Stimulated activated naive B cell treated with anti-CD40 and anti-IgM and Interleukin-4, amounts not matched to agents 10 μg/mL and 1 μg/mL and 100 μg/mL, for 72 hours (primary cell): ENCODE data around the gene TMEM270.
"Not testable (repeated sequence)": the region's sequence is repeated elsewhere in the genome, so short reads cannot be mapped to it uniquely, and the experiment has no call there.

ENCODE experiments used
- ATAC-seq, 2 donors: fragments of 150-1000 bp; cut with Tn5 transposase; replicated peaks; 2 replicates each; pipeline ENCODE4 v1.10.0; 2021; ENCODE audit warnings: moderate library complexity in 1 of 2
- DNase-seq: peaks from one replicate; pipeline ENCODE4 v3.0.0; 2021
- H3K27ac Mint-ChIP-seq: one replicate; pipeline ENCODE4 v1.8.0; 2022; ENCODE audit warnings: mild to moderate bottlenecking, mixed read lengths
- H3K27me3 Mint-ChIP-seq, 2 donors: one replicate each; pipeline ENCODE4 v1.8.0; 2022; ENCODE audit warnings: mixed read lengths in 2 of 2
- H3K36me3 Mint-ChIP-seq, 2 donors: one replicate each; pipeline ENCODE4 v1.8.0; 2022; ENCODE audit warnings: mixed read lengths in 2 of 2, mild to moderate bottlenecking in 1 of 2
- H3K4me1 Mint-ChIP-seq, 2 donors: one replicate each; pipeline ENCODE4 v1.8.0; 2022; ENCODE audit warnings: mixed read lengths in 2 of 2, mild to moderate bottlenecking in 1 of 2
- H3K4me3 Mint-ChIP-seq, 2 donors: one replicate each; pipeline ENCODE4 v1.8.0; 2022; ENCODE audit warnings: mild to moderate bottlenecking in 2 of 2, mixed read lengths in 2 of 2, moderate library complexity in 1 of 2
- H3K9me3 Mint-ChIP-seq, 2 donors: one replicate each; pipeline ENCODE4 v1.8.0; 2022; ENCODE audit warnings: mixed read lengths in 2 of 2, mild to moderate bottlenecking in 1 of 2

The TMEM270 gene

GRCh38 chr7:73828972-73829371 is 32.0 kb upstream of the TMEM270 start:
- no peak for ATAC-seq
- Mint-ChIP-seq H3K27ac (no peak overlapping the region), H3K36me3 (no peaks in the 10 kb centered on the region), H3K4me3 (no peak overlapping the region), H3K27me3 (no peaks in the 10 kb centered on the region), H3K4me1 (peaks cover 27 to 39% of the 10 kb centered on the region in 2 donors), H3K9me3 (no peaks in the 10 kb centered on the region)
- no peak for DNase-seq

- H3K27ac Mint-ChIP-seq: peak overlapping the region; percentile 76
- H3K36me3 Mint-ChIP-seq: no peaks in the 10 kb centered on the region
- H3K9me3 Mint-ChIP-seq: no peaks in the 10 kb centered on the region
- no peak for ATAC-seq
- peaks cover 27 to 39% of the 10 kb centered on the region in 2 donors for H3K4me1 Mint-ChIP-seq
- no peaks in the 10 kb centered on the region for H3K27me3 Mint-ChIP-seq
- no peak for DNase-seq
- no peak overlapping the region for H3K4me3 Mint-ChIP-seq
Measured at GRCh38 chr7:73829505-73829904, 31.5 kb upstream of the TMEM270 start.

GRCh38 chr7:73829921-73830680 is 30.9 kb upstream of the TMEM270 start:
- no peak for DNase-seq
- ATAC-seq: no peak
- Mint-ChIP-seq H3K4me3 (no peak overlapping the region), H3K4me1 (peaks cover 27 to 39% of the 10 kb centered on the region in 2 donors), H3K27me3 (no peaks in the 10 kb centered on the region), H3K36me3 (no peaks in the 10 kb centered on the region), H3K27ac (peak overlapping the region; percentile 76), H3K9me3 (no peaks in the 10 kb centered on the region)

- Mint-ChIP-seq H3K9me3 (no peaks in the 10 kb centered on the region), H3K27me3 (no peaks in the 10 kb centered on the region), H3K4me3 (no peak within 1 kb of the TSS), H3K36me3 (no peaks in the 10 kb centered on the region), H3K4me1 (peaks cover 27 to 38% of the 10 kb centered on the region in 2 donors), H3K27ac (peak within 1 kb of the TSS; percentile 76)
- ATAC-seq (no peak), DNase-seq (no peak)
Measured at GRCh38 chr7:73830681-73831583, 30.0 kb upstream of the TMEM270 start, which contains the start of gene CLDN4. Gene CLDN4 (plus strand): TSS chr7:73830996. CDS start chr7:73831202, 206 bp downstream.

- Mint-ChIP-seq H3K4me1 (peaks cover 26 to 32% of the 10 kb centered on the region in 2 donors), H3K36me3 (no peaks in the 10 kb centered on the region), H3K27ac (no peak overlapping the region), H3K27me3 (no peaks in the 10 kb centered on the region), H3K9me3 (no peaks in the 10 kb centered on the region), H3K4me3 (no peak overlapping the region)
- no peak for DNase-seq
- no peak for ATAC-seq
Measured at GRCh38 chr7:73831584-73831833, 29.4 kb upstream of the TMEM270 start.

GRCh38 chr7:73831834-73832651 is 28.9 kb upstream of the TMEM270 start:
- peaks cover 21 to 27% of the 10 kb centered on the region in 2 donors for H3K4me1 Mint-ChIP-seq
- H3K36me3 Mint-ChIP-seq: no peaks in the 10 kb centered on the region
- H3K9me3 Mint-ChIP-seq: no peaks in the 10 kb centered on the region
- no peak overlapping the region for H3K4me3 Mint-ChIP-seq
- no peak for DNase-seq
- H3K27me3 Mint-ChIP-seq: no peaks in the 10 kb centered on the region
- no peak for ATAC-seq
- H3K27ac Mint-ChIP-seq: no peak overlapping the region

- Mint-ChIP-seq H3K27ac (no peak overlapping the region), H3K4me3 (no peak overlapping the region), H3K4me1 (peaks cover 13 to 19% of the 10 kb centered on the region in 2 donors), H3K9me3 (no peaks in the 10 kb centered on the region), H3K36me3 (no peaks in the 10 kb centered on the region), H3K27me3 (no peaks in the 10 kb centered on the region)
- DNase-seq: no peak
- no peak for ATAC-seq
Measured at GRCh38 chr7:73832806-73833205, 28.2 kb upstream of the TMEM270 start.

GRCh38 chr7:73833251-73833919 is 27.6 kb upstream of the TMEM270 start:
- no peak overlapping the region for H3K4me3 Mint-ChIP-seq
- H3K4me1 Mint-ChIP-seq: peaks cover 10 to 13% of the 10 kb centered on the region in 2 donors
- H3K36me3 Mint-ChIP-seq: no peaks in the 10 kb centered on the region
- ATAC-seq (no peak), DNase-seq (no peak)
- no peak overlapping the region for H3K27ac Mint-ChIP-seq
- no peaks in the 10 kb centered on the region for H3K27me3 Mint-ChIP-seq
- no peaks in the 10 kb centered on the region for H3K9me3 Mint-ChIP-seq

GRCh38 chr7:73834626-73835191 is 26.2 kb upstream of the TMEM270 start:
- H3K4me3 Mint-ChIP-seq: no peak overlapping the region
- DNase-seq (no peak), ATAC-seq (no peak)
- no peaks in the 10 kb centered on the region for H3K9me3 Mint-ChIP-seq
- no peaks in the 10 kb centered on the region for H3K36me3 Mint-ChIP-seq
- H3K27ac Mint-ChIP-seq: no peak overlapping the region
- H3K4me1 Mint-ChIP-seq: peaks cover 2 to 5% of the 10 kb centered on the region in 2 donors
- no peaks in the 10 kb centered on the region for H3K27me3 Mint-ChIP-seq

- not testable (repeated sequence) for H3K4me3 Mint-ChIP-seq, H3K27me3 Mint-ChIP-seq, ATAC-seq, H3K9me3 Mint-ChIP-seq, DNase-seq, H3K27ac Mint-ChIP-seq, H3K36me3 Mint-ChIP-seq
- H3K4me1 Mint-ChIP-seq: peaks cover 6 to 13% of the 10 kb centered on the region in 2 donors
Measured at GRCh38 chr7:73837167-73837566, 23.8 kb upstream of the TMEM270 start.

- H3K27me3 Mint-ChIP-seq: no peaks in the 10 kb centered on the region
- no peaks in the 10 kb centered on the region for H3K9me3 Mint-ChIP-seq
- H3K36me3 Mint-ChIP-seq: no peaks in the 10 kb centered on the region
- ATAC-seq (no peak), DNase-seq (no peak)
- peak overlapping the region; percentile 10 for H3K27ac Mint-ChIP-seq
- H3K4me3 Mint-ChIP-seq: no peak overlapping the region
- peaks cover 5 to 18% of the 10 kb centered on the region in 2 donors for H3K4me1 Mint-ChIP-seq
Measured at GRCh38 chr7:73838642-73839041, 22.3 kb upstream of the TMEM270 start.

- Mint-ChIP-seq H3K27ac (peak overlapping the region; percentile 20), H3K9me3 (no peaks in the 10 kb centered on the region), H3K4me3 (no peak overlapping the region), H3K27me3 (no peaks in the 10 kb centered on the region), H3K4me1 (peaks cover 10 to 24% of the 10 kb centered on the region in 2 donors), H3K36me3 (no peaks in the 10 kb centered on the region)
- no peak for DNase-seq
- no peak for ATAC-seq
Measured at GRCh38 chr7:73839290-73839689, 21.7 kb upstream of the TMEM270 start.

- H3K9me3 Mint-ChIP-seq: no peaks in the 10 kb centered on the region
Measured at GRCh38 chr7:73839743-73840714, 20.9 kb upstream of the TMEM270 start.

More at GRCh38 chr7:73839743-73840714, 20.9 kb upstream of the TMEM270 start:
- Mint-ChIP-seq H3K27me3 (no peaks in the 10 kb centered on the region), H3K36me3 (no peaks in the 10 kb centered on the region), H3K4me3 (no peak overlapping the region), H3K27ac (peak overlapping the region; percentile 67), H3K4me1 (peaks cover 12 to 32% of the 10 kb centered on the region in 2 donors)
- DNase-seq: no peak
- no peak for ATAC-seq
